Activated B cell treated with CpG ODN at 0.5 μM for 24 hours (primary cell): ENCODE measurements around the gene RFPL3. TPM values are rescaled to one million over a fixed set of nuclear protein-coding genes. Genes with fewer than 3 reads are reported as not detected.

Experiments used
- ATAC-seq: fragments of 200-7000 bp; cut with Tn5 transposase; one replicate; pipeline ENCODE4 v1.10.0; 2021; ENCODE audit warnings: low read depth, mild to moderate bottlenecking, moderate library complexity
- CTCF ChIA-PET: fragments of 350-600 bp; sonication (Branson Sonifier 250); formaldehyde crosslinking; loops from one replicate; lab custom pipeline; 2021; ENCODE audit warnings: antibody characterized with exemption; lab: Charles Lee
- POLR2A ChIA-PET: fragments of 350-600 bp; sonication (Branson Sonifier 250); formaldehyde crosslinking; loops from one replicate; lab custom pipeline; 2021; ENCODE audit warnings: antibody characterized with exemption; lab: Charles Lee
- DNase-seq: peaks from one replicate; pipeline ENCODE4 v3.0.0; 2022
- H3K27ac Mint-ChIP-seq: one replicate; pipeline ENCODE4 v1.8.0; 2020; ENCODE audit warnings: mixed read lengths
- H3K27me3 Mint-ChIP-seq: one replicate; pipeline ENCODE4 v1.8.0; 2021; ENCODE audit warnings: mixed read lengths
- H3K36me3 Mint-ChIP-seq: one replicate; pipeline ENCODE4 v1.8.0; 2021; ENCODE audit warnings: low read depth, mixed read lengths
- H3K4me1 Mint-ChIP-seq: one replicate; pipeline ENCODE4 v1.8.0; 2021; ENCODE audit warnings: mixed read lengths
- H3K4me3 Mint-ChIP-seq: one replicate; pipeline ENCODE4 v1.8.0; 2020; ENCODE audit warnings: mild to moderate bottlenecking, mixed read lengths
- H3K9me3 Mint-ChIP-seq: one replicate; pipeline ENCODE4 v1.8.0; 2020; ENCODE audit warnings: mixed read lengths
- intact Hi-C: fragments of 100-400 bp; cut with micrococcal nuclease; formaldehyde crosslinking; loops from one replicate; pipeline ENCODE4 v1.15.1; 2024
- total RNA-seq: library from RNA; stranded (reverse); gene quantifications from 2 replicates; pipeline ENCODE4 v1.2.3, GENCODE V29; 2022
- TF ChIP-seq, protein P1 (sequence below): fragments of 200-600 bp; IDR thresholded peaks from one replicate; pipeline ENCODE4 v1.8.0; 2022; ENCODE audit warnings: antibody characterized with exemption, mild to moderate bottlenecking

RFPL3 gene
- total RNA-seq, 1 donor from 2014 or later: not detected

DNA sequence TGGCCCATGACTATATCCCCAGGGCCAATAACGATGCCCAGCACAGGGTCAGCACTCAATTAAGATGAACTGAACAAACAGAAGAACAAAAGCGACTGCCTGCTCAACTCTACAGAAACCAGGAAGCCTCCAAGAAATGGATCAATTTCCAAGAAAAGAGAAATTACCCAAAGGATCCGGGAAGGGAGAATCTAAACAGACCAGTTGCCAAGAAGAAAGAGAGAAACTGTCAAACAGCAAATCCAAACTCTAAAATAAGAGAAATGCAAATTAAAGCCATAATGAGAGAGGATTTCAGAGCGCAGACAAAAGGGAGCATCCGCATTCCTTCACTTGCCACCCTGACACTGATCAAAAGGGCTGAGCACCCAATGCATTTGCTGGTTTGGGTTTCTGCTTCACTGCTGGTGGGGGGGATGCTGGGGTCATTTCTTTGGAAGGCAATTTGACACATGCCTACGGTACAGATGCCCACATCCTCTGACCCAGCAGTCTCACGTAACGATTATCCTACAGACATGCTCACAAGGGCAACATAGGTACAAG lies 37.7 kb upstream of the RFPL3 start:
- POLR2A ChIA-PET: no interaction called here
- H3K4me3 Mint-ChIP-seq: no peak overlapping the region
- H3K4me1 Mint-ChIP-seq: no peaks in the 10 kb centered on the region
- CTCF ChIA-PET: no interaction called here
- peaks cover 7% of the 10 kb centered on the region for H3K9me3 Mint-ChIP-seq
- intact Hi-C loops: no loop called here
- H3K27ac Mint-ChIP-seq: no peak overlapping the region
- no peak for ATAC-seq
- H3K27me3 Mint-ChIP-seq: peaks cover 12% of the 10 kb centered on the region
- no peaks in the 10 kb centered on the region for H3K36me3 Mint-ChIP-seq
- no peak for DNase-seq
- TF ChIP-seq, protein P1, sequence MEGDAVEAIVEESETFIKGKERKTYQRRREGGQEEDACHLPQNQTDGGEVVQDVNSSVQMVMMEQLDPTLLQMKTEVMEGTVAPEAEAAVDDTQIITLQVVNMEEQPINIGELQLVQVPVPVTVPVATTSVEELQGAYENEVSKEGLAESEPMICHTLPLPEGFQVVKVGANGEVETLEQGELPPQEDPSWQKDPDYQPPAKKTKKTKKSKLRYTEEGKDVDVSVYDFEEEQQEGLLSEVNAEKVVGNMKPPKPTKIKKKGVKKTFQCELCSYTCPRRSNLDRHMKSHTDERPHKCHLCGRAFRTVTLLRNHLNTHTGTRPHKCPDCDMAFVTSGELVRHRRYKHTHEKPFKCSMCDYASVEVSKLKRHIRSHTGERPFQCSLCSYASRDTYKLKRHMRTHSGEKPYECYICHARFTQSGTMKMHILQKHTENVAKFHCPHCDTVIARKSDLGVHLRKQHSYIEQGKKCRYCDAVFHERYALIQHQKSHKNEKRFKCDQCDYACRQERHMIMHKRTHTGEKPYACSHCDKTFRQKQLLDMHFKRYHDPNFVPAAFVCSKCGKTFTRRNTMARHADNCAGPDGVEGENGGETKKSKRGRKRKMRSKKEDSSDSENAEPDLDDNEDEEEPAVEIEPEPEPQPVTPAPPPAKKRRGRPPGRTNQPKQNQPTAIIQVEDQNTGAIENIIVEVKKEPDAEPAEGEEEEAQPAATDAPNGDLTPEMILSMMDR: no peak

DNA sequence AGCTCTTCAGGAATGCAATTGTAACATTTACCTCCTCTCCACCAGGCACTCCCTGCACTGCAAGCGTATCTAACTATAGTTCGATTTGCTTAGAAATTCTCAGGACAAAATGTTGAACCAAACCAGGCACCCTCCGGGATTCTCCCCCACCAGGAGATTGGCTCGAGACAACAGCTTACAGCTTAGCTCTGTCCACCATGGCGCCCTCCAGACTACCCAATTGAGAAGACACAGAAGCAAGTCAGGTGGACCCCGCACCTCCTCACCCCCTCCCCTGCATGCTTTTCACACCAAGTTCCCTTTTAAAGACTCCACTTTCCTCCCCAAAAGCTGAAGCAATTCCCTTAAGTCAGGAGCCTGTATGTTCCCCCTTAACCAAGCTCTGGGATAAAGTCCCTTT lies 34.7 kb upstream of the RFPL3 start:
- Mint-ChIP-seq H3K27me3 (peaks cover 12% of the 10 kb centered on the region), H3K36me3 (no peaks in the 10 kb centered on the region), H3K9me3 (peaks cover 7% of the 10 kb centered on the region), H3K4me3 (no peak overlapping the region), H3K27ac (no peak overlapping the region), H3K4me1 (no peaks in the 10 kb centered on the region)
- intact Hi-C loops: no loop called here
- TF ChIP-seq, protein P1: no peak
- ATAC-seq (no peak), DNase-seq (no peak)
- ChIA-PET CTCF (no interaction called here), POLR2A (no interaction called here)

DNA sequence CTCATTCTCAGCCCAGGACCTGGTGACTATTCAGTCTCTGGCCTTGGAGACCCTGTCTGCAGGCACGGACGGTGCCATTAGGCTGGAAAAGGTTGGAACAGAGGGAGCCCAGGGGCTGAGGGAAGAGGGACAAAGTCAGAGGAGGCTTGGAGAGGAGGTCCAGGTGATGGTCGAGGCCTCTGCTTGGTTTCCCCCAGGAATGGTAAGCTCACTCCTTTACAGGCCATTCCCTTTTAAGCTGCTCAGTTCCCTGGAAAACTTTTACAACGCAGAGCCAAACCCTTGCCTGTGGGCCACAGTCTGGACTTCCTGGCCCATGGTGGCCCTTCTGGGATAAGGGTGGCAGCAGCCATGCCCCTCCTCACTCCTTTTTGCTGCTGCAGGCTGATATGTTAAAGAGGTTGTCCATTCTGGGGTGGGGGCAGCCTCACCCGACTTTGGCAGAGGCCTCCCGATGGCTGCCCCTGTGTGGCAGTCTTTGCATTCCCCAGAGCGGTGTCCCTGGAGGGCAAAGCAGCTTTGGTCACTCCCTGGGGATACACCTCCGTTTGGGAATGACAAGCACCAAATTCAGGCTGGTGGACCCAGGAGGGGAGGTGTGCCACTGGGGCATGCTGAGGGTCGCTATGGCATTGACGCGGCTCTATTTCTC lies 34.0 kb upstream of the RFPL3 start:
- H3K27ac Mint-ChIP-seq: no peak overlapping the region
- ChIA-PET CTCF (no interaction called here), POLR2A (no interaction called here)
- no peak overlapping the region for H3K4me3 Mint-ChIP-seq
- DNase-seq: no peak
- TF ChIP-seq, protein P1: no peak
- H3K36me3 Mint-ChIP-seq: no peaks in the 10 kb centered on the region
- H3K9me3 Mint-ChIP-seq: peaks cover 7% of the 10 kb centered on the region
- ATAC-seq: no peak
- H3K4me1 Mint-ChIP-seq: no peaks in the 10 kb centered on the region
- H3K27me3 Mint-ChIP-seq: peaks cover 6% of the 10 kb centered on the region
- intact Hi-C loops: no loop called here

DNA sequence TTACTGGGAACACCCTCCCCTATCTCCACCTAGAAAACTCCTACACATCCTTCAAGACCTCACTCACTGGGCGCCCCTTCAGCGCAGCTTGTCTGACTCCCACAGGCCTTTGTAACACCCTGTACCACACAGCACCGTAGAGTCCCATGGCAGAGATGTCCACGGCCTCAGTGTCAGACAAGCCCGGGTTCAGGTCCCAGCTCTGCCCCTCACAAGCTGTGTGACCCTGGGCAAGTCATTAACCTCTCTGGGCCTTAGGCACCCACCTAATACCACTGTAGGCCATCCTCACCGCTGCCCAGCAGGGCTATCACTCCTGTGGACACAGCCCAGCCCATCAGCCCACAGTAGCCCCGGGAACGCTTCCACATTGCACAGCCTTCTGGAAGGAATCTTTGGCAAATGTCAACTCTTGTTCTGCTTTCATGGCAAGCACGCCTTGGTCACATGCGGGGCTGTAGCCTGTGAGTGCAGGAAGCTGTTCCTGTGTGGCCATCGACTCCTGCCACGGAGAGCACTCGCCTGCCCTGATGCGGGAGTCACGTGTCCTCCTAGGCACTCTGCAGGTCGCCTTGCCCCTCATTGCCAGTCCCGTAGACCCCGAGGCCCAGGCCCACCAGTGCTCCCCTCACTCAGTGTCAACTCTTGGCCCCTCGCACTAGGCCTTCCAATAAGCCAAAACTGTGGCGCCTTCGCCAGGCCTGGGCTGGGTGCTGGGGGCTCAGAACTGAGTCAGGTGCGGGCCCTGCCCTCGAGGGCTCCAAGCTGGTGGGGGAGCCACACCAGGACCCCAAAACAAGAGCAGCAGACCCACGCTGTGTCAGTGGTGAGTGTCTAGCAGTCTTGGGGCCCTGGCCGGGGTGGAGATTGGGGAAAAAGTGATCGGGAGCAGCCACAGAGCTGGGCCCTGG lies 32.9 kb upstream of the RFPL3 start:
- DNase-seq (no peak), ATAC-seq (no peak)
- H3K27ac Mint-ChIP-seq: no peak overlapping the region
- H3K27me3 Mint-ChIP-seq: peaks cover 4% of the 10 kb centered on the region
- peaks cover 3% of the 10 kb centered on the region for H3K9me3 Mint-ChIP-seq
- no peaks in the 10 kb centered on the region for H3K36me3 Mint-ChIP-seq
- intact Hi-C loops: no loop called here
- ChIA-PET CTCF (no interaction called here), POLR2A (no interaction called here)
- no peaks in the 10 kb centered on the region for H3K4me1 Mint-ChIP-seq
- TF ChIP-seq, protein P1: no peak
- no peak overlapping the region for H3K4me3 Mint-ChIP-seq

DNA sequence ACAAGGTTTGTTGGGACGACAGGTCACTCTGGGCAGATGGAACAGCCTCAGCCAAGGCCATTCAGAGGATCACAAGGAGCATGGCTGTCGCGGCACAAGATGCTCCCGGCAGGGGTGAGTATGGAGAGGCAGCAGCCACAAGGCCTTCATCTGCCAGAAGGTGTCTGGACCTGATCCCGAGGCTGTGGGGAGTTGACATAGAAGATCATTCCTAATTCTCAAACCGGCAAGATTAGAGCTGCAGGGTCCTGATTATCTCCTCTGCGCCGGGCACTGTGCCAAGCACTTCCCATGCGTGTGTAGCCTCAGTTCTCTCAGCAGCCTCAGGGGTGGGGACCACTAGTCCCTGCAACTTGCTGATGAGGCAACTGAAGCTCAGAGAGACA lies 32.3 kb upstream of the RFPL3 start:
- Mint-ChIP-seq H3K9me3 (peaks cover 3% of the 10 kb centered on the region), H3K27me3 (peaks cover 4% of the 10 kb centered on the region), H3K27ac (no peak overlapping the region), H3K4me1 (no peaks in the 10 kb centered on the region), H3K4me3 (no peak overlapping the region), H3K36me3 (no peaks in the 10 kb centered on the region)
- TF ChIP-seq, protein P1: no peak
- DNase-seq (no peak), ATAC-seq (no peak)
- POLR2A ChIA-PET: no interaction called here
- CTCF ChIA-PET: no interaction called here
- intact Hi-C loops: no loop called here
